CD4-positive, alpha-beta T cell (primary cell): ENCODE data around the gene NHS. TPM values are rescaled to one million over a fixed set of nuclear protein-coding genes. Genes with fewer than 3 reads are reported as not detected.

Source experiments
- ATAC-seq: fragments of 200-7000 bp; cut with Tn5 transposase; one replicate; pipeline ENCODE4 v1.10.0; 2022; ENCODE audit warnings: mild to moderate bottlenecking; ENCODE audit not compliant: poor library complexity
- CTCF ChIA-PET: fragments of 350-600 bp; sonication (Branson Sonifier 250); formaldehyde crosslinking; loops from one replicate; lab custom pipeline; 2021; ENCODE audit warnings: antibody characterized with exemption, inconsistent platforms; lab: Charles Lee
- POLR2A ChIA-PET: fragments of 350-600 bp; sonication (Branson Sonifier 250); formaldehyde crosslinking; loops from one replicate; lab custom pipeline; 2021; ENCODE audit warnings: antibody characterized with exemption, inconsistent platforms; lab: Charles Lee
- DNase-seq, 14 experiments: peaks; one replicate each; pipeline ENCODE4 v3.0.0-alpha.2; 2013 to 2020; ENCODE audit warnings: mixed read lengths in 2 of 14
- H3K27ac ChIP-seq, 2 donors: one replicate each; pipeline versions ENCODE4 v1.5.1 to v1.7.0; 2013; ENCODE audit warnings: low read length in 2 of 2, low read depth in 1 of 2, mild to moderate bottlenecking in 1 of 2
- H3K27me3 ChIP-seq, 2 experiments: 1 replicate in 1 of 2; 2 replicates in 1 of 2; pipeline versions ENCODE4 v1.6.1 to v1.7.0; 2013; ENCODE audit warnings: low read length in 2 of 2, control low read depth in 1 of 2, mild to moderate bottlenecking in 1 of 2, moderate library complexity in 1 of 2; ENCODE audit not compliant: insufficient read depth in 2 of 2, control insufficient read depth in 1 of 2
- H3K36me3 ChIP-seq: one replicate; pipeline ENCODE4 v1.6.1; 2013; ENCODE audit warnings: low read length, control low read depth; ENCODE audit not compliant: insufficient read depth
- H3K4me1 ChIP-seq: one replicate; pipeline ENCODE4 v1.6.1; 2013; ENCODE audit warnings: low read length, control low read depth; ENCODE audit not compliant: insufficient read depth
- H3K4me3 ChIP-seq: one replicate; pipeline ENCODE4 v1.5.1; 2013; ENCODE audit warnings: mild to moderate bottlenecking, low read length, moderate library complexity
- H3K9me3 ChIP-seq, 2 experiments: 1 replicate in 1 of 2; 2 replicates in 1 of 2; pipeline versions ENCODE4 v1.6.1 to v1.7.0; 2013; ENCODE audit warnings: low read length in 2 of 2, mild to moderate bottlenecking in 2 of 2, control low read depth in 1 of 2, moderate library complexity in 1 of 2; ENCODE audit not compliant: control insufficient read depth in 1 of 2, insufficient read depth in 1 of 2
- H3K27ac Mint-ChIP-seq: one replicate; pipeline ENCODE4 v1.8.0; 2020; ENCODE audit warnings: mixed read lengths
- H3K27me3 Mint-ChIP-seq: one replicate; pipeline ENCODE4 v1.8.0; 2021; ENCODE audit warnings: mixed read lengths
- H3K36me3 Mint-ChIP-seq: one replicate; pipeline ENCODE4 v1.8.0; 2021; ENCODE audit warnings: low read depth, mixed read lengths
- H3K4me1 Mint-ChIP-seq: one replicate; pipeline ENCODE4 v1.8.0; 2021; ENCODE audit warnings: low read depth, mixed read lengths
- H3K4me3 Mint-ChIP-seq: one replicate; pipeline ENCODE4 v1.8.0; 2020; ENCODE audit warnings: mild to moderate bottlenecking, mixed read lengths
- H3K9me3 Mint-ChIP-seq: one replicate; pipeline ENCODE4 v1.8.0; 2020; ENCODE audit warnings: mixed read lengths
- CTCF ChIP-seq: fragments of 200-600 bp; IDR thresholded peaks from one replicate; pipeline ENCODE4 v1.8.0; 2022; ENCODE audit warnings: antibody characterized with exemption, mild to moderate bottlenecking
- intact Hi-C, 2 experiments: fragments of 100-400 bp; cut with DNase I in 1 of 2; cut with micrococcal nuclease in 1 of 2; formaldehyde crosslinking; loops; one replicate each; pipeline versions ENCODE4 v1.15.1 to v1.9.0; 2023 to 2025; cut with DNase I, micrococcal nuclease
- polyA plus RNA-seq, 2 donors: library from polyadenylated mRNA; unstranded; fragments of 120-200 nt; gene quantifications; one replicate each; pipeline ENCODE4 v1.2.1, GENCODE V29; 2013
- total RNA-seq, 174 experiments: library from RNA in 2 of 174; stranded (reverse) in 2 of 174; gene quantifications; one replicate each; pipeline ENCODE4 v1.2.3 and lab custom pipeline; 2021 to 2026

Gene NHS
- total RNA-seq: under 1 TPM; 0.36 to 0.53 TPM
- polyA plus RNA-seq (2013, experiment 1 of 2): 0.53 TPM
- 0.44 TPM for polyA plus RNA-seq (2013, experiment 2 of 2)
- 0 to 11.1 (median 0.54) reads per million in 172 experiments for total RNA-seq (lab: John Stamatoyannopoulos, UW)

GRCh38 chrX:17374619-17375366 lies at the start of gene NHS:
TSS of gene NHS (plus strand) at chrX:17375200. CDS start at chrX:17375758, 558 bp downstream.
- no peak for TF ChIP-seq CTCF
- no peak within 1 kb of the TSS for H3K27ac Mint-ChIP-seq
- H3K9me3 Mint-ChIP-seq: no peaks in the 10 kb centered on the region
- no peak for ATAC-seq
- ChIA-PET CTCF (no interaction called here), POLR2A (no interaction called here)
- Histone ChIP-seq H3K27me3 (peaks cover 9 to 21% of the 10 kb centered on the region in 2 experiments), H3K27ac (no peak within 1 kb of the TSS), H3K4me3 (no peak within 1 kb of the TSS), H3K4me1 (no peaks in the 10 kb centered on the region), H3K36me3 (no peaks in the 10 kb centered on the region), H3K9me3 (peaks cover 0 to 5% of the 10 kb centered on the region in 2 experiments)
- intact Hi-C loops: no loop called here
- H3K27me3 Mint-ChIP-seq: peaks cover 31% of the 10 kb centered on the region
- no peak for DNase-seq
- no peaks in the 10 kb centered on the region for H3K4me1 Mint-ChIP-seq
- H3K4me3 Mint-ChIP-seq: no peak within 1 kb of the TSS
- H3K36me3 Mint-ChIP-seq: no peaks in the 10 kb centered on the region

- Mint-ChIP-seq H3K4me3 (no peak overlapping the region), H3K36me3 (no peaks in the 10 kb centered on the region), H3K27me3 (no peaks in the 10 kb centered on the region), H3K4me1 (no peaks in the 10 kb centered on the region), H3K27ac (no peak overlapping the region), H3K9me3 (peaks cover 2% of the 10 kb centered on the region)
- ATAC-seq (no peak), DNase-seq (no peak)
- ChIA-PET POLR2A (no interaction called here), CTCF (no interaction called here)
- intact Hi-C loops: no loop called here
- no peaks in the 10 kb centered on the region for H3K36me3 ChIP-seq
- H3K9me3 ChIP-seq: no peaks in the 10 kb centered on the region
- no peak for TF ChIP-seq CTCF
- H3K27ac ChIP-seq: no peak overlapping the region
- H3K27me3 ChIP-seq: no peaks in the 10 kb centered on the region
- H3K4me3 ChIP-seq: no peak overlapping the region
- H3K4me1 ChIP-seq: no peaks in the 10 kb centered on the region
Observed at GRCh38 chrX:17328837-17329236, 46.2 kb upstream of the NHS start.

- H3K9me3 Mint-ChIP-seq: no peaks in the 10 kb centered on the region
- Histone ChIP-seq H3K9me3 (no peaks in the 10 kb centered on the region), H3K36me3 (no peaks in the 10 kb centered on the region), H3K27me3 (no peaks in the 10 kb centered on the region), H3K4me3 (no peak overlapping the region), H3K4me1 (no peaks in the 10 kb centered on the region), H3K27ac (no peak overlapping the region)
- H3K4me1 Mint-ChIP-seq: no peaks in the 10 kb centered on the region
- POLR2A ChIA-PET: no interaction called here
- TF ChIP-seq CTCF: no peak
- no peak overlapping the region for H3K4me3 Mint-ChIP-seq
- no peaks in the 10 kb centered on the region for H3K36me3 Mint-ChIP-seq
- no peak overlapping the region for H3K27ac Mint-ChIP-seq
- ATAC-seq (no peak), DNase-seq (no peak)
- H3K27me3 Mint-ChIP-seq: no peaks in the 10 kb centered on the region
- CTCF ChIA-PET: no interaction called here
- intact Hi-C loops: no loop called here
Observed at GRCh38 chrX:17336377-17336776, 38.6 kb upstream of the NHS start.
